Psoas muscle (tissue), 8 donors: ENCODE measurements around the gene SH3RF3. TPM values are rescaled to one million over a fixed set of nuclear protein-coding genes. Genes with fewer than 3 reads are reported as not detected.

Experiments
- ATAC-seq, 4 donors: fragments of 200-7000 bp; cut with Tn5 transposase; one replicate each; pipeline ENCODE4 v1.9.1; 2020; ENCODE audit warnings: moderate library complexity in 3 of 4, mild to moderate bottlenecking in 2 of 4
- DNase-seq, 2 donors: peaks; one replicate each; pipeline ENCODE4 v3.0.0-alpha.2; 2020
- H3K27ac ChIP-seq: fragments of 200-600 bp; one replicate; pipeline ENCODE4 v1.8.0; 2022
- H3K27me3 ChIP-seq, 3 donors: fragments of 200-600 bp in 1 of 3; one replicate each; pipeline versions ENCODE4 v1.6.1 to v1.8.0; 2013 to 2022; ENCODE audit warnings: low read length in 2 of 3, mild to moderate bottlenecking in 2 of 3, moderate library complexity in 1 of 3; ENCODE audit not compliant: insufficient read depth in 3 of 3
- H3K36me3 ChIP-seq, 2 donors: fragments of 200-600 bp in 1 of 2; one replicate each; pipeline versions ENCODE4 v1.6.1 to v1.8.0; 2013 to 2022; ENCODE audit warnings: low read depth in 1 of 2, mild to moderate bottlenecking in 1 of 2, moderate library complexity in 1 of 2; ENCODE audit not compliant: insufficient read depth in 1 of 2
- H3K4me1 ChIP-seq: fragments of 200-600 bp; one replicate; pipeline ENCODE4 v1.8.0; 2022
- H3K4me3 ChIP-seq: fragments of 200-600 bp; one replicate; pipeline ENCODE4 v1.8.0; 2022; ENCODE audit warnings: mild to moderate bottlenecking
- H3K9me3 ChIP-seq: fragments of 200-600 bp; one replicate; pipeline ENCODE4 v1.8.0; 2022
- WGBS, 3 donors: extraction: QIAGEN DNeasy Blood & Tissue Kit; methylation state at CpG; one replicate each; pipeline versions ENCODE4 v1.1.6 to v1.1.7; 2013; 5-methylcytosine and 5-hydroxymethylcytosine counted together
- intact Hi-C, 2 donors: fragments of 100-400 bp; cut with DNase I; formaldehyde crosslinking; loops; one replicate each; pipeline versions ENCODE4 v1.11.0 to v1.14.2; 2022
- polyA plus RNA-seq, 3 donors: library from polyadenylated mRNA; stranded (reverse); fragments of 200-250 nt; gene quantifications; one replicate each; pipeline ENCODE4 v1.2.3, GENCODE V29; 2013
- total RNA-seq, 4 donors: library from RNA; stranded (reverse); fragmentation: NEBNext Ultra II Directional in 2 of 4; extraction: Animal tissue kit (Norgen Biotek cat#: 25700) in 2 of 4; gene quantifications; one replicate each; pipeline versions ENCODE4 v1.2.1 to v1.2.4, GENCODE V29; 2021 to 2023
- TF ChIP-seq, protein P1 (sequence below): fragments of 200-600 bp; IDR thresholded peaks from one replicate; pipeline ENCODE4 v1.8.0; 2022; ENCODE audit warnings: antibody characterized with exemption
- donor health status: healthy with polysubstance abuse.
- donor health status: DM: no; HTN: no; CAD: no; lungs with moderate emphysema.
- donor health status: Bipolar disorder and iron deficiency.
- donor health status: healthy.
- donor health status: DM: yes; HTN: yes; CAD: no.
- donor health status: DM: no; HTN: no; CAD: no.
- donor health status: DM: no; HTN: no; CAD: no.
- donor health status: DM: yes; HTN: yes; CAD: no.

The SH3RF3 gene
- total and polyA plus RNA-seq, 7 donors = 4.6 to 27.0 (median 9.0) TPM

GRCh38 chr2:109081374-109081773, 47.6 kb upstream of the SH3RF3 start:
- WGBS, 3 donors = 50 to 57% (median 52%) methylated on average over 8 of the region's 8 CpGs

GRCh38 chr2:109083771-109084170, 45.2 kb upstream of the SH3RF3 start:
- no peak for ATAC-seq
- H3K4me3 ChIP-seq = no peak overlapping the region
- no peak for DNase-seq
- no peaks in the 10 kb centered on the region for H3K27me3 ChIP-seq
- no peaks in the 10 kb centered on the region for H3K4me1 ChIP-seq
- WGBS, 3 donors = 73 to 82% (median 77%) methylated on average over 4 of the region's 4 CpGs
- TF ChIP-seq, protein P1, sequence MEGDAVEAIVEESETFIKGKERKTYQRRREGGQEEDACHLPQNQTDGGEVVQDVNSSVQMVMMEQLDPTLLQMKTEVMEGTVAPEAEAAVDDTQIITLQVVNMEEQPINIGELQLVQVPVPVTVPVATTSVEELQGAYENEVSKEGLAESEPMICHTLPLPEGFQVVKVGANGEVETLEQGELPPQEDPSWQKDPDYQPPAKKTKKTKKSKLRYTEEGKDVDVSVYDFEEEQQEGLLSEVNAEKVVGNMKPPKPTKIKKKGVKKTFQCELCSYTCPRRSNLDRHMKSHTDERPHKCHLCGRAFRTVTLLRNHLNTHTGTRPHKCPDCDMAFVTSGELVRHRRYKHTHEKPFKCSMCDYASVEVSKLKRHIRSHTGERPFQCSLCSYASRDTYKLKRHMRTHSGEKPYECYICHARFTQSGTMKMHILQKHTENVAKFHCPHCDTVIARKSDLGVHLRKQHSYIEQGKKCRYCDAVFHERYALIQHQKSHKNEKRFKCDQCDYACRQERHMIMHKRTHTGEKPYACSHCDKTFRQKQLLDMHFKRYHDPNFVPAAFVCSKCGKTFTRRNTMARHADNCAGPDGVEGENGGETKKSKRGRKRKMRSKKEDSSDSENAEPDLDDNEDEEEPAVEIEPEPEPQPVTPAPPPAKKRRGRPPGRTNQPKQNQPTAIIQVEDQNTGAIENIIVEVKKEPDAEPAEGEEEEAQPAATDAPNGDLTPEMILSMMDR = no peak
- intact Hi-C loops = no loop called here
- no peaks in the 10 kb centered on the region for H3K9me3 ChIP-seq
- H3K36me3 ChIP-seq = no peaks in the 10 kb centered on the region
- no peak overlapping the region for H3K27ac ChIP-seq

More at GRCh38 chr2:109081374-109081773, 47.6 kb upstream of the SH3RF3 start:
- H3K27me3 ChIP-seq = no peaks in the 10 kb centered on the region
- TF ChIP-seq, protein P1 = no peak
- H3K27ac ChIP-seq = no peak overlapping the region
- intact Hi-C loops = no loop called here
- H3K36me3 ChIP-seq = no peaks in the 10 kb centered on the region
- no peaks in the 10 kb centered on the region for H3K4me1 ChIP-seq
- no peak for ATAC-seq
- H3K4me3 ChIP-seq = no peak overlapping the region
- DNase-seq = no peak
- no peaks in the 10 kb centered on the region for H3K9me3 ChIP-seq

DNA sequence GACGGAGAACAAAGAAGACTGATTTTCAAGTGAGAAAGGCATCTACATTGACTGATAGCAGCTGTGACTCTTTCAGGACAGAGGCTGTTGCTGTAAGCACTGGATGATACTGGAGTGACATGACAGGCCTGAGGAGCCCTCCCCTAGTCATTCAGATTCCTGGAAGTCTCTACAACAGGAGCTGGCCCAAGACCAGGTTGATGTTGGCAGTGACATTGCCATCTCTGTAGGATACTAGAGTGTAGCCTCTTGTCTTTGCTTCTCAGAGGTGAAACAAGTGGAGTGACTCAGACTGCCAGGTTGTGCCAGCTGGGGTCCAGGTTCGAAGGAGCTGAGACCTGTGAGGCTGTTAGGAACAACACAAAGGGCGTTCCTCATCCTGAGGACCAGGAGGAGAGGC, 44.7 kb upstream of the SH3RF3 start:
- no peak overlapping the region for H3K4me3 ChIP-seq
- ATAC-seq (no peak), DNase-seq (no peak)
- intact Hi-C loops = no loop called here
- no peaks in the 10 kb centered on the region for H3K9me3 ChIP-seq
- no peaks in the 10 kb centered on the region for H3K27me3 ChIP-seq
- TF ChIP-seq, protein P1 = no peak
- H3K36me3 ChIP-seq = no peaks in the 10 kb centered on the region
- no peak overlapping the region for H3K27ac ChIP-seq
- H3K4me1 ChIP-seq = no peaks in the 10 kb centered on the region
- 81 to 90% (median 88%) methylated on average over 3 of the region's 3 CpGs for WGBS, 3 donors

DNA sequence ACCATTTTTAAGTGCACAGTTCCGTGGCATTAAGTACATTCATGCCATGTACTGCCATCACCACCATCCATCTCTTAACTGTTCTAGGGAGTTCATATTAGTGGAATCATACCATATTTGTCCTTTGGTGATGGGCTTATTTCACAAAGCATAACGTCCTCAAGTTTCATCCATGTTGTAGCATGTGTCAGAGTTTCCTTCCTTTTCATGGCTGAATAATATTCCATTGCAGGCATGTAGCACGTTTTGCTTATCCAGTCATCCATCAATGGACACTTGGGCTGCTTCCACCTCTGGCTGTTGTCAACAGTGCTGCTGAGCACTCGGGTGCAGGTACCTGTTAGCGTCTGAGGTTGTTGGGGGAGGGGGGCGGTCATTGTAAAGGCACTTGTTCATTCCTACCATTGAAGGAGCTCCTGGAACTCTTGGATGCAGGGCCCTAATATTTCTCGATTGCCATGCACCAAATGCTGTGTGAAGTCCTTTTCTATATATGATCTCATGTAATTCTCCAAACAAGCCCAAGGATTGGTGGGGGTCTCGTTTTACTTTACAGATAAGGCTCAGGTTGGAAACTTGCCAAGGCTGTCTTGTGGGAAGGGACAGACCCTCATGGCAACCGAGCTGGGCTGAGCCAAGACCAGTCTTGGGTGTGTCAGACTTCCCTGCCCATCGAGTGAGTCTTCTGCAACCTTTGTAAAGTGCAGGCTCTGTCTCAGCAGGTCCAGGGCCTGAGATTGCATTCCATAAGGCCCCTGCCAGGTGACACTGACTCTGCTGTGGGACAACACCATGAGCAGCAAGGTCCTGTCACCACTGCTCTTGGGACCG, 42.9 kb upstream of the SH3RF3 start:
- H3K9me3 ChIP-seq = no peaks in the 10 kb centered on the region
- no peak for DNase-seq
- no peaks in the 10 kb centered on the region for H3K27me3 ChIP-seq
- H3K4me1 ChIP-seq = no peaks in the 10 kb centered on the region
- H3K36me3 ChIP-seq = no peaks in the 10 kb centered on the region
- no peak overlapping the region for H3K27ac ChIP-seq
- WGBS, 3 donors = 84 to 88% (median 85%) methylated on average over 11 of the region's 11 CpGs
- ATAC-seq = no peak
- intact Hi-C loops = no loop called here
- TF ChIP-seq, protein P1 = no peak
- H3K4me3 ChIP-seq = no peak overlapping the region

- no peak for DNase-seq
- WGBS, 3 donors = 92 to 93% (median 93%) methylated on average over 2 of the region's 2 CpGs
- TF ChIP-seq, protein P1 = no peak
- H3K9me3 ChIP-seq = no peaks in the 10 kb centered on the region
- H3K4me3 ChIP-seq = no peak overlapping the region
- no peaks in the 10 kb centered on the region for H3K36me3 ChIP-seq
- no peak for ATAC-seq
- H3K27me3 ChIP-seq = no peaks in the 10 kb centered on the region
- H3K27ac ChIP-seq = no peak overlapping the region
- intact Hi-C loops = no loop called here
- H3K4me1 ChIP-seq = no peaks in the 10 kb centered on the region
Measured at GRCh38 chr2:109086743-109087020, 42.3 kb upstream of the SH3RF3 start.
